B cell (primary cell): ENCODE measurements around the gene CLDN7. TPM values are rescaled to one million over a fixed set of nuclear protein-coding genes. Genes with fewer than 3 reads are reported as not detected.

ENCODE experiments used
- ATAC-seq: fragments of 200-7000 bp; cut with Tn5 transposase; one replicate; pipeline ENCODE4 v1.10.0; 2021; ENCODE audit warnings: low read depth, mild to moderate bottlenecking, moderate number of reproducible peaks, moderate library complexity
- CTCF ChIA-PET: fragments of 350-600 bp; sonication (Branson Sonifier 250); formaldehyde crosslinking; loops from one replicate; lab custom pipeline; 2021; ENCODE audit warnings: antibody characterized with exemption, inconsistent platforms; lab: Charles Lee
- POLR2A ChIA-PET: fragments of 350-600 bp; sonication (Branson Sonifier 250); formaldehyde crosslinking; loops from one replicate; lab custom pipeline; 2021; ENCODE audit warnings: antibody characterized with exemption; lab: Charles Lee
- DNase-seq: peaks from one replicate; pipeline ENCODE4 v3.0.0; 2013
- H2AFZ ChIP-seq: 2 replicates; pipeline ENCODE4 v1.6.1; 2012; ENCODE audit warnings: mild to moderate bottlenecking, low read depth, low read length; ENCODE audit not compliant: insufficient read depth, poor library complexity, severe bottlenecking
- H3K27ac ChIP-seq, 2 donors: 1 replicate in 1 of 2; 2 replicates in 1 of 2; pipeline ENCODE4 v1.5.1; 2012 to 2013; ENCODE audit warnings: low read length in 2 of 2, mild to moderate bottlenecking in 2 of 2, moderate library complexity in 1 of 2
- H3K27me3 ChIP-seq, 4 experiments: fragments of 200-600 bp in 1 of 4; sonication (generic) in 1 of 4; replicated peaks in 1 of 4; 1 replicate in 2 of 4; 2 replicates in 2 of 4; pipeline versions ENCODE4 v1.6.1 to v1.7.0; 2013 to 2016; ENCODE audit warnings: low read length in 3 of 4, mild to moderate bottlenecking in 2 of 4, mixed read lengths in 1 of 4, moderate library complexity in 1 of 4; ENCODE audit not compliant: insufficient read depth in 4 of 4, control insufficient read depth in 3 of 4; ENCODE audit errors: control extremely low read depth in 1 of 4
- H3K36me3 ChIP-seq, 2 experiments: replicated peaks in 1 of 2; 1 replicate in 1 of 2; 2 replicates in 1 of 2; pipeline versions ENCODE4 v1.6.1 to v1.7.1; 2013; ENCODE audit warnings: low read length in 1 of 2; ENCODE audit not compliant: insufficient read depth in 2 of 2, control insufficient read depth in 1 of 2; ENCODE audit errors: control extremely low read depth in 1 of 2, extremely low read depth in 1 of 2
- H3K4me1 ChIP-seq, 2 donors: fragments of 200-600 bp in 1 of 2; sonication (generic) in 1 of 2; 1 replicate in 1 of 2; 2 replicates in 1 of 2; pipeline versions ENCODE4 v1.5.1 to v1.6.1; 2013 to 2017; ENCODE audit warnings: low read length in 2 of 2; ENCODE audit not compliant: control insufficient read depth in 2 of 2, insufficient read depth in 2 of 2
- H3K4me2 ChIP-seq: replicated peaks from 2 replicates; pipeline ENCODE3; 2012; ENCODE audit warnings: mild to moderate bottlenecking, low read depth, low read length; ENCODE audit not compliant: poor library complexity, severe bottlenecking
- H3K4me3 ChIP-seq, 5 experiments: fragments of 200-600 bp in 1 of 5; sonication (generic) in 1 of 5; 1 replicate in 3 of 5; 2 replicates in 2 of 5; pipeline versions ENCODE4 v1.5.1 to v1.7.0; 2011 to 2016; ENCODE audit warnings: low read length in 4 of 5, mild to moderate bottlenecking in 4 of 5, low read depth in 2 of 5, control low read depth in 1 of 5, moderate library complexity in 1 of 5; ENCODE audit not compliant: insufficient read depth in 1 of 5; ENCODE audit errors: control extremely low read depth in 1 of 5, extremely low read depth in 1 of 5
- H3K79me2 ChIP-seq: fragments of 200-600 bp; sonication (generic); one replicate; pipeline ENCODE4 v1.6.0; 2016; ENCODE audit warnings: low read length; ENCODE audit not compliant: control insufficient read depth, insufficient read depth
- H3K9ac ChIP-seq: fragments of 200-600 bp; sonication (generic); 2 replicates; pipeline ENCODE4 v1.6.1; 2017; ENCODE audit warnings: mild to moderate bottlenecking, low read length, moderate library complexity
- H3K9me3 ChIP-seq, 3 donors: one replicate each; pipeline versions ENCODE4 v1.6.1 to v1.7.1; 2013; ENCODE audit warnings: low read length in 2 of 3; ENCODE audit not compliant: control insufficient read depth in 2 of 3, insufficient read depth in 1 of 3; ENCODE audit errors: control extremely low read depth in 1 of 3
- H4K20me1 ChIP-seq: 2 replicates; pipeline ENCODE4 v1.6.0; 2012; ENCODE audit warnings: mild to moderate bottlenecking, low read length; ENCODE audit not compliant: insufficient read depth, control insufficient read depth, poor library complexity, severe bottlenecking
- H3K27ac Mint-ChIP-seq: one replicate; pipeline ENCODE4 v1.8.0; 2021; ENCODE audit warnings: mixed read lengths
- H3K27me3 Mint-ChIP-seq: one replicate; pipeline ENCODE4 v1.8.0; 2021; ENCODE audit warnings: mixed read lengths
- H3K4me1 Mint-ChIP-seq: one replicate; pipeline ENCODE4 v1.8.0; 2021; ENCODE audit warnings: mixed read lengths
- H3K4me3 Mint-ChIP-seq: one replicate; pipeline ENCODE4 v1.8.0; 2021; ENCODE audit warnings: mixed read lengths
- H3K9me3 Mint-ChIP-seq: one replicate; pipeline ENCODE4 v1.8.0; 2022; ENCODE audit warnings: mixed read lengths; ENCODE audit not compliant: insufficient read depth
- CTCF ChIP-seq: fragments of 200-600 bp; IDR thresholded peaks from one replicate; pipeline ENCODE4 v1.8.0; 2022; ENCODE audit warnings: antibody characterized with exemption, mild to moderate bottlenecking
- EZH2 ChIP-seq: IDR thresholded peaks from 2 replicates; pipeline ENCODE4 v1.6.1; 2012; ENCODE audit warnings: borderline replicate concordance, low read depth, mild to moderate bottlenecking, moderate library complexity, low read length; ENCODE audit not compliant: insufficient read depth, poor library complexity, severe bottlenecking
- WGBS: methylation state at CpG from one replicate; pipeline ENCODE4 v1.1.5; 2013; ENCODE audit warnings: missing lambda C conversion rate; ENCODE audit not compliant: insufficient coverage; 5-methylcytosine and 5-hydroxymethylcytosine counted together
- intact Hi-C: fragments of 100-400 bp; cut with micrococcal nuclease; formaldehyde crosslinking; loops from one replicate; pipeline ENCODE4 v1.10.0; 2022
- polyA plus RNA-seq: library from polyadenylated mRNA; depleted of rRNA; stranded (reverse); fragments of >200 nt; gene quantifications from 2 replicates; pipeline ENCODE4 v1.2.3, GENCODE V29; 2012
- total RNA-seq, 2 donors: library from RNA; stranded (reverse); fragments of 120-200 nt in 1 of 2; gene quantifications; 1 replicate in 1 of 2; 2 replicates in 1 of 2; pipeline versions ENCODE4 v1.2.3 to v1.2.4, GENCODE V29; 2013 to 2022

CLDN7 gene
- total and polyA plus RNA-seq, 2 donors (not counting 1 experiment from before 2014, with no cell fraction given) = 1.2 to 5.8 TPM

GRCh38 chr17:7243453-7243729 is 18.9 kb downstream of the CLDN7 start:
- Histone ChIP-seq H3K4me3 (peak overlapping the region; percentile 31 to 99 (median 99)), H3K9me3 (no peaks in the 10 kb centered on the region), H3K9ac (peak overlapping the region; percentile 82), H4K20me1 (peaks cover 20% of the 10 kb centered on the region), H3K27me3 (no peaks in the 10 kb centered on the region), H3K36me3 (peaks cover 8 to 37% of the 10 kb centered on the region in 2 experiments), H3K4me2 (peak overlapping the region; percentile 79), H2AFZ (peak overlapping the region; percentile 86), H3K4me1 (peaks cover 24 to 28% of the 10 kb centered on the region in 2 donors), H3K79me2 (peaks cover 48% of the 10 kb centered on the region), H3K27ac (peak overlapping the region; percentile 94 to 97)
- Mint-ChIP-seq H3K27ac (peak overlapping the region; percentile 100), H3K9me3 (no peaks in the 10 kb centered on the region), H3K27me3 (no peaks in the 10 kb centered on the region), H3K4me3 (peak overlapping the region; percentile 98), H3K4me1 (peaks cover 36% of the 10 kb centered on the region)
- ATAC-seq (no peak), DNase-seq (no peak)
- CTCF ChIA-PET = interaction anchor here (1.3 to 1.4 kb wide), 2 partner anchors 23 to 198 kb away, joined by 4 to 11 read pairs; no protein-coding TSS in a partner anchor
- no CpG with 5 or more reads among the region's 2 CpGs for WGBS
- POLR2A ChIA-PET = interaction anchor here (0.5 to 13.1 kb wide), 6 partner anchors 8 to 221 kb away, joined by 3 to 157 read pairs (median 5); partner anchors contain the start of genes ACADVL, CTDNEP1, DLG4 and DVL2
- TF ChIP-seq CTCF (no peak), EZH2 (no peak)
- intact Hi-C loops = no loop called here

GRCh38 chr17:7242717-7243452 is 19.4 kb downstream of the CLDN7 start:
- peak; percentile 42 for ATAC-seq
- Histone ChIP-seq H3K4me2 (peak overlapping the region; percentile 79), H3K9me3 (no peaks in the 10 kb centered on the region), H3K4me3 (peak overlapping the region; percentile 81 to 99 (median 99)), H3K79me2 (peaks cover 43% of the 10 kb centered on the region), H3K27ac (peak overlapping the region; percentile 94 to 97), H3K27me3 (no peaks in the 10 kb centered on the region), H3K36me3 (peaks cover 8 to 37% of the 10 kb centered on the region in 2 experiments), H3K9ac (peak overlapping the region; percentile 82), H4K20me1 (peaks cover 20% of the 10 kb centered on the region), H3K4me1 (peaks cover 24 to 28% of the 10 kb centered on the region in 2 donors), H2AFZ (peak overlapping the region; percentile 86)
- peak overlapping the region; percentile 98 for H3K4me3 Mint-ChIP-seq
- peaks cover 36% of the 10 kb centered on the region for H3K4me1 Mint-ChIP-seq
- intact Hi-C loops = loop anchor here (1.0 kb wide), 1 partner anchor 86 kb away; the partner anchor contains the start of gene NEURL4
- peak overlapping the region; percentile 100 for H3K27ac Mint-ChIP-seq
- POLR2A ChIA-PET = interaction anchor here (0.5 to 13.1 kb wide), 14 partner anchors 9 to 614 kb away, joined by 3 to 157 read pairs (median 4); partner anchors contain the start of genes ACADVL, CTDNEP1, DLG4 and DVL2
- H3K9me3 Mint-ChIP-seq = no peaks in the 10 kb centered on the region
- CTCF ChIA-PET = interaction anchor here (0.5 to 5.0 kb wide), 7 partner anchors 8 to 197 kb away, joined by 3 to 36 read pairs (median 5); partner anchors contain the start of genes ACADVL, CTDNEP1, DLG4 and DVL2
- peak; percentile 99 for DNase-seq
- 4% methylated on average over 49 of the region's 49 CpGs for WGBS
- TF ChIP-seq EZH2 (no peak), CTCF (no peak)
- no peaks in the 10 kb centered on the region for H3K27me3 Mint-ChIP-seq
